GM19468 (cell line): Measurements from ENCODE around the gene RP9.
"Not testable (repeated sequence)": the region's sequence is repeated elsewhere in the genome, so short reads cannot be mapped to it uniquely, and the experiment has no call there.

ENCODE experiments used
- ATAC-seq: cut with Tn5 transposase; IDR thresholded peaks from one replicate; pipeline ENCODE4 v1.9.1; 2021; ENCODE audit warnings: mild to moderate bottlenecking, moderate library complexity, moderate number of reproducible peaks; ENCODE audit not compliant: unreplicated experiment; ENCODE audit errors: extremely low read depth

Gene RP9

DNA sequence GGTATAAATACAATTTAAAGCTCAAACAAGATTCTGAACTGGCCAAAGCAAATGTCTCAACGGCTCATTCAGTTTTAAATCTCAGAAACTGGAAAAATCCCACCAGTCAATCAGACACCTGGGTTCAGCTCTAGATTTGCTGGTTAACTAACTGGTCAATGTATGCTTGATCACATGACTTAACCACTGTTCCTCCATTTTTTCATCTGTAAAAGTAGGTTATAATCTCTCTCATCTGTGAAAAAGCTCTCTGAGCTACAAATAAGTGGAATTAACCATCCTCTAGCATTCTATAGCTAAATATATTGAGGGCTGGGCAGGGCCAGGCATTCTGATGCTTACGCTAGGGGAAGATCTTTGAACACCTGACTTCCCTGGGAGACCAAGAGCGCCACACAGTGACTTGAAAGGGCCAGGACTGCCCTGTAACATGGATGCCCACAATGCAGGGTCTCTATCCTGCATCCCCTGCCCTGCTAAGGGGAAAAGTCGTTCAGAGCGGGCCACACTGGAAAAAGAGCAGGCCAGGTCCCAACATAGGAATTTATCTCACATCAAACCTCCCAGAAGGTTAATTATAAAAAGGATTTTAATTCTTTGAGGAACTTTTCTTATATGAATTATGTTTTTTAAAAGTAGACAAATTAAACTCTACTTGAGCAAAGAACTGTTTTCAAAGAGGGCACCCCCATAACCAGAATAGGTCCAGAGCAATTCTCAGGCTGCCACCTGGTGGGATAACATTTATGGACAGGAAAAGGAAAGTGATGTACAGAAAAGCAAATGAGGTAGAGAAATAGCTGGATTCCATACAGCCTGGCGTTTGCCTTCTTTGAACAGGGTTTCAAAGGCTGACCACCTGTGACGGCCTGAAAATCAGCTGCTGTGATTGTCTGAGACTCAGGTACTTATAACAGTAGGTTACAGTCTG is 1.8 kb downstream of the RP9 start:
- ATAC-seq = no peak

DNA sequence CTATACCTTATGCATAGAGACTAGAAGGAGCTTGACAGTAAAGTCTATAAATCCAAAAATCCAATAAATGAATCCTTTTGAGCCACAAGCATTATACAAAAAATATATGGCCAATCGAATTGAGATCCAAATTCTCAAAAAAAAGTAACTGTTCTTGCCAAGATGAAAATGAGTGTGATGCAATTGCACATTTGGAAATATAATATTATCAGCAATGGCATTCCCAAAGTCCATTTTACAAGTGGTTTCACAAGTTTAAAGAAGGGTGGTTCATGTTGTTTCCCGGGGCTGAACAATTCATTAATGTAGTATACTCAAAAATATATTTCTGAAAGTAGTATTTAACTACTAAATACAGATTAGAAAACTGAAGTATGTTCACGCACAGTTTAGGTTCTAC is 7.3 kb downstream of the RP9 start:
- ATAC-seq = no peak

DNA sequence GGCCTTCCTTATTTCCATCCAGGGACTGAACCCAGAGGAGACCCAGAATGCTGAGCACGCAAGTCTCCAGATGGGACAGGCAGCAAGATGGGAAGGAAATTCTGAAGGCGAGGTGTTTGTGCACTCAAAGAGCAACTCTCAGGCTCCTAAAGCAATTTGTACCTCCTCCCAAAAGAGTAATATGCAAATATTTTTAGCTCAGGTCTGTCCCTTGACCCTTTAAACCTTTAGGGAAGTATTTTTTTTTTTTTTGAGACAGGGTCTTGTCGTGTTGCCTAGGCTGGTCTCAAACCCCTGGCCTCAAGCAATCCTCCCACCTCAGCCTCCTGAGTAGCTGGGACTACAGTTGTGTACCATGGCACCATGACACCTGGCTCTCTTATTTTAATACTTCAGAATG is 8.4 kb downstream of the RP9 start:
- no peak for ATAC-seq

- no peak for ATAC-seq
Measured at GRCh38 chr7:33099154-33099940, 9.9 kb downstream of the RP9 start.

GRCh38 chr7:33094745-33095275 is 14.4 kb downstream of the RP9 start:
- ATAC-seq = not testable (repeated sequence)

DNA sequence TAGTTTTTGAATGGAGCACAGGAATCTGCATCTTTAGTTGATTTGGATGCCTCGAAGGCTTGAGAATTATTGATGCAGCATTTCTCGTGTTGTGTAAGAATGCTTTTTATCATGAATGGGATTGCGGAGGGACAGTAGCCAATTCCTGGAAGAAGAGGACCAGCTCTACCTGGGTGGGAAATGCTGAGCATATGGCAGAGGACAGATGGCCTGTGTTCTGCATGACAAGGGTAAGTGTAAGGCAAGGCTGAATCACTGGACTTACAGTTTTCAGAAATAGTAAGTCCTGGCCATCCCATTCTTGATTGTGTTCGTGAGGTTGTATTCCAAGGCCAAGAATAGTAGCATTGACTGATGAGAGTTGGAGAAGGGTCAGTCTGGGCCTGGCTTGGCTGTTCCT is 15.9 kb downstream of the RP9 start:
- ATAC-seq = no peak

- no peak for ATAC-seq
Measured at GRCh38 chr7:33091641-33092191, 17.5 kb downstream of the RP9 start.

GRCh38 chr7:33091111-33091531 is 18.1 kb downstream of the RP9 start:
- no peak for ATAC-seq

- no peak for ATAC-seq
Measured at GRCh38 chr7:33089142-33089541, 20.1 kb downstream of the RP9 start.

- ATAC-seq = no peak
Measured at GRCh38 chr7:33087858-33088257, 21.3 kb downstream of the RP9 start.

DNA sequence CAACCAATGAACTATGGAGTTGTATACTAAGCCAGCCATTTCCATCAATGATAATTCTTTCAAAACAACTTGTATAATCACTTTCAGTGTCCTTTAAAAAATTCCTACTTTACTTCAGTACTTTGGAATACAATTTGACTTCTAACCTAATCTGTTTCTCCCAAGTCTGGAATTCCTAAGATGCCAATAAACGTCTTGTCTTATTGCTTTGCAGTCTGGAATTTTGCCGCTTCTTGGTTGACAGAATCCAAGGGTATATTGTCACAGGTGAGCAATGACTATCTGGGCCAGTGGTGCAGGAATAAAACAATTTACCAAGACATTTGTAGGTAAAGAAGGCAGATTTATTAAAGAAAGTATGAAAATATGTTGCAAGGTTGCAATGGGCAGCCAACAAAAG is 21.8 kb downstream of the RP9 start:
- ATAC-seq = no peak

- no peak for ATAC-seq
Measured at GRCh38 chr7:33079763-33080690, 29.2 kb downstream of the RP9 start.

DNA sequence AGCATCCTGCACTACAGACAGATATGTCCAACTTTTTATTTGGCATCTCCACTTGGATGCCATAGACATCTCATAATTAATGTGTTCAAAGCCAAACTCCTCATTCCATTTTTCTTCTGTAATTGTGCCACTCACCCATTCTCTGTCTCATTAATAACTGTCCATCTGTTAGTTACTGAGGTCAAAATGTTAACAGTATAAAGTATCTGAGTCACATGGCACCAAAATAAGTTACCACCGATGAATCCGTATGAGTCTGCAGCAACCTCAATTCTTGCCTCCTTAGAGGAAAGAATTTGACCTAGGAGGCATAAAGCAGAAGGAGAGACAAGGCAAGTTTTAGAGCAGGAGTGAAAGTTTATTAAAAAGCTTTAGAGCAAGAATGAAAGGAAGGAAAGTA is 30.1 kb downstream of the RP9 start:
- ATAC-seq = no peak

DNA sequence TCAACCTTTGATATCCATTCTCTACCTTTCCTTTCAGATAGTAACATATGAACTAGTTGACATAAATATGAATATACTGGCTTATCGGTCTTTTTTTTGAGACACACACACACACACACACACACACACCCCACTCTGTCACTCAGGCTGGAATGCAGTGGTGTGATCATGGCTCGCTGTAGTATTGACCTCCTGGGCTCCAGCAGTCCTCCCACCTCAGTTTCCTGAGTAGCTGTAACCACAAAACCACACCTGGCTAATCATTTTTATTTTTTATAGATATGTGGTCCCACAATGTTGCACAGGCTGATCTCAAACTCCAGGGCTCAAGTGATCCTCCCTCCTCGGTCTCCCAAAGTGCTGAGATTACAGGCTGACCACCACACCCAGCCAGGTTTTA is 32.5 kb downstream of the RP9 start:
- ATAC-seq = no peak

- ATAC-seq = no peak
Measured at GRCh38 chr7:33075818-33076518, 33.2 kb downstream of the RP9 start.

DNA sequence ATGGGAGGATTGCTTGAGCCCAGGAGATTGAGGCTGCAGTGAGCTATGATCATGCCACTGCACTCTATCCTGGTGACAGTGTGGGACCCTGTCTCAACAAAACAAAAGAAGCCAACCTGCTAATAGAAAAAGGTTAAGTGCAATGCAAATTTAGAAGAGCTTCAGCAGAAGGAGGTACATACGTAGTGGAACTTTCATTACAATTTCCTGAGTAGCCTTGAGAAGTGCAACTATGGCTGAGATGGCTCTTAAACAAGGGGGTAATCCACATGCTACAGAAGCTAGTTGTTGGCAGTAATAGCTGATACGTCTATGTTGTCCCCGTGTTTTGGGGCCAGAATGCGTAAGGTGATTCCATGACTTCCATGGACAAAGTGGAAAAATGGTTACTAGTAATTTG is 36.0 kb downstream of the RP9 start:
- no peak for ATAC-seq

DNA sequence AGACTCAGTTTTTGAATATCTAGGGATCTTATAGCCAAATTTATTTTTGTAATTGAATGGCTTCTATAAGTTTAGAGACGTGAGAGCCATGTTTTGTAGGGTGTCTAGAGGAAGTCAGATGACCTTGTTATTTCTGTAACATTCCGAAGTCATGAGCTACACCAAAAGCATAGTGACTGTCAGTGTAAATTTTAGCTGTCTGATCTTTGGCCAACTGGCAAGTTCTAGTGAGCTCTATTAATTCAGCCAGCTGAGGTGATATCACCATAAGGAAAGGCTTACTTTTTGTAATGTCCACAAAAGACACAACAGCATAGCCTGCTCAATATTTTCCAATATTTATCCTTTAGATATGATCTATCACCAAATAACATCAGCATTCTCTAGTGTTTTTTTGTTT is 36.7 kb downstream of the RP9 start:
- no peak for ATAC-seq

- ATAC-seq = no peak
Measured at GRCh38 chr7:33070831-33071230, 38.4 kb downstream of the RP9 start.

GRCh38 chr7:33070277-33070676 is 38.9 kb downstream of the RP9 start:
- no peak for ATAC-seq
